Measurements from ENCODE around the gene CORO2B. TPM values are rescaled to one million over a fixed set of nuclear protein-coding genes. Genes with fewer than 3 reads are reported as not detected.

The CORO2B gene
- total and polyA plus RNA-seq, 2 of the 4 experiments (the other 2 are of a cell fraction), result 9.3 to 39.3 TPM

GRCh38 chr15:68565726-68566125 is 13.1 kb upstream of the CORO2B start:
- ChIA-PET POLR2A (ENCODE audit: unreplicated experiment) (no interaction called here), CTCF (no interaction called here)
- no CpG with 5 or more reads among the region's 4 CpGs for WGBS, 2 experiments (ENCODE audit: extremely low coverage in 2 of 2, insufficient read length in 1 of 2)
- no peak overlapping the region for H2BK5ac ChIP-seq (ENCODE audit: low read depth, low read length, poor library complexity, severe bottlenecking)
- H3K56ac ChIP-seq (ENCODE audit: extremely low read depth, insufficient read depth, low read length), result no peak overlapping the region
- no peak overlapping the region for H3K9ac ChIP-seq (ENCODE audit: low read depth, low read length)
- H3K4ac ChIP-seq (ENCODE audit: low read depth, low read length), result no peak overlapping the region
- no TSS peak for BruUV-seq (replicated peaks)
- dilution Hi-C loops (cut with HindIII; ENCODE audit: low sequenced_read_pairs, unreplicated experiment) (no loop called here), in situ Hi-C loops (cut with MboI; ENCODE audit: low sequenced_read_pairs) (no loop called here), intact Hi-C loops (cut with micrococcal nuclease) (no loop called here)
- no peak overlapping the region for H3K27ac ChIP-seq (ENCODE audit: insufficient read depth, low read length)
- H3K27me3 ChIP-seq (ENCODE audit: control insufficient read depth, insufficient read depth, low read length), result peaks cover 21% of the 10 kb centered on the region
- no peak overlapping the region for H3K14ac ChIP-seq (replicated peaks; ENCODE audit: low read depth, low read length)
- H2BK20ac ChIP-seq (ENCODE audit: low read depth, low read length), result no peak overlapping the region; the same call in 1 of the 2 replicates
- no peak overlapping the region for H4K91ac ChIP-seq (ENCODE audit: insufficient read depth, low read depth, low read length)
- no peaks in the 10 kb centered on the region for H3K36me3 ChIP-seq (ENCODE audit: control insufficient read depth, insufficient read depth, low read length)
- H2AK9ac ChIP-seq (replicated peaks; ENCODE audit: low read depth, low read length, poor library complexity), result no peak overlapping the region
- no peak overlapping the region for H3K4me3 ChIP-seq (ENCODE audit: insufficient read depth, low read depth, low read length)
- H4K20me1 ChIP-seq (ENCODE audit: insufficient read depth, low read length), result no peaks in the 10 kb centered on the region
- no peak overlapping the region for H2AK5ac ChIP-seq (ENCODE audit: low read depth, low read length)
- H3K23ac ChIP-seq (ENCODE audit: low read depth, low read length), result no peak overlapping the region
- H2AFZ ChIP-seq (replicated peaks; ENCODE audit: low read length, poor library complexity), result no peak overlapping the region
- H3K4me2 ChIP-seq (ENCODE audit: low read depth, low read length), result no peak overlapping the region
- no peaks in the 10 kb centered on the region for H3K9me1 ChIP-seq (ENCODE audit: insufficient read depth, low read length)
- H2BK15ac ChIP-seq (ENCODE audit: low read depth, low read length), result no peak overlapping the region
- H3K9me3 ChIP-seq (ENCODE audit: control insufficient read depth, insufficient read depth, low read length), result no peaks in the 10 kb centered on the region
- no peak overlapping the region for H4K5ac ChIP-seq (ENCODE audit: low read depth, low read length)
- ATAC-seq (ENCODE audit: low read depth) (no peak), DNase-seq (no peak)
- no peak overlapping the region for H3K18ac ChIP-seq (ENCODE audit: low read depth, low read length)
- no peak for TF ChIP-seq NFE2L2 (IDR thresholded peaks at IDR 0.05; ENCODE audit: low read depth, low read length)
- no peak overlapping the region for H4K8ac ChIP-seq (ENCODE audit: low read depth in 2 of 2, low read length in 2 of 2)
- no peak overlapping the region for H2BK120ac ChIP-seq (ENCODE audit: low read depth, low read length)
- no peaks in the 10 kb centered on the region for H3K79me1 ChIP-seq (ENCODE audit: low read depth in 1 of 2, low read length in 2 of 2)
- H3K4me1 ChIP-seq (ENCODE audit: control insufficient read depth, insufficient read depth, low read length), result no peaks in the 10 kb centered on the region
